BLaER1 treated with 17β-estradiol and CSF1 and Interleukin-3, amounts not matched to agents 10 nM and 100 nM (cell line): Measurements from ENCODE around the gene LY6G6C.

ENCODE experiments used
- H3K27ac ChIP-seq, 11 experiments: shearing (Covaris generic); formaldehyde crosslinking; 2 replicates each; pipeline ENCODE4 v1.8.1; 2022
- H3K27me3 ChIP-seq, 11 experiments: shearing (Covaris generic); formaldehyde crosslinking; 2 replicates each; pipeline ENCODE4 v1.8.1; 2022
- H3K36me3 ChIP-seq, 11 experiments: shearing (Covaris generic); formaldehyde crosslinking; 2 replicates each; pipeline ENCODE4 v1.8.1; 2022
- H3K4me1 ChIP-seq, 10 experiments: shearing (Covaris generic); formaldehyde crosslinking; 2 replicates each; pipeline ENCODE4 v1.8.1; 2022
- H3K4me2 ChIP-seq, 11 experiments: shearing (Covaris generic); formaldehyde crosslinking; 2 replicates each; pipeline ENCODE4 v1.8.1; 2022
- H3K4me3 ChIP-seq, 10 experiments: shearing (Covaris generic); formaldehyde crosslinking; 2 replicates each; pipeline ENCODE4 v1.8.1; 2022
- H3K9ac ChIP-seq, 11 experiments: shearing (Covaris generic); formaldehyde crosslinking; 2 replicates each; pipeline ENCODE4 v1.8.1; 2022
- H3K9me3 ChIP-seq, 11 experiments: shearing (Covaris generic); formaldehyde crosslinking; replicated peaks in 1 of 11; 2 replicates each; pipeline ENCODE4 v1.8.1; 2022
- H4K20me1 ChIP-seq, 11 experiments: shearing (Covaris generic); formaldehyde crosslinking; 2 replicates each; pipeline ENCODE4 v1.8.1; 2022
- Cebpa-rat ChIP-seq, 11 experiments: shearing (Covaris generic); IDR thresholded peaks; 2 replicates each; pipeline ENCODE4 v1.8.1; 2022

Gene LY6G6C

DNA sequence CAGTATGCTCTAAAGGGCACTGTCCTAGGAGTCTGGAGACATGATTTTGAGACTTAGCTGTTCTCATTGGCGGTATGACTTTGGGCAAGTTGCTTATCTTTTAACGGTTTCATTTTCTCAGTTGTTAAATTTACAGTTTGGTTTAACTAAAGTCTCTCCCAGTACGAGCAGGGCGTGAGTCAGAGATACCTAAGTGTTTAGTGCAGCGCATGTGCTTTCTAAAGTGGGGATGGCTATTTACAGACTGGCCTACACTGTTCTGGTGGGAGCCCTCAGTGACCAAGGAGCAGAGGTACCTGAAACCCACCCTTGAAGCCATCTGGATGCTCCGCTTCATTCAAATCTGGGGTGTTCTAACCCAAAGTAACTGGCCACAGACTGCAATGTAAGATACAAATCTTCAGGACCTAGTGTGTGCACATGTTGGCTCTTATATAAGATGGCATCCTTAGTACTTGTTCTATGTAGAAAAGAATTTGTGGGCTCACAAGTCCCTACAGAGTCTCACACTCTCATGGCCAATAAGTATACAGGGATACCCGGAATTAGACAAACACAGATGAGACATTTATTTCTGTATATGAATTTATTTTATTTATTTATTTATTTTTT, 29.0 kb upstream of the LY6G6C start:
- H3K9me3 ChIP-seq, result no peaks in the 10 kb centered on the region
- H3K9ac ChIP-seq, result no peak overlapping the region
- H3K27ac ChIP-seq, result no peak overlapping the region
- no peaks in the 10 kb centered on the region for H3K27me3 ChIP-seq
- H4K20me1 ChIP-seq, result no peaks in the 10 kb centered on the region
- peaks cover 0 to 3% (median 0%) of the 10 kb centered on the region in 10 experiments; a peak in 1 of 20 replicates for H3K4me1 ChIP-seq
- no peak for TF ChIP-seq Cebpa-rat (IDR thresholded peaks at IDR 0.05)
- no peak overlapping the region for H3K4me3 ChIP-seq
- H3K4me2 ChIP-seq, result no peak overlapping the region
- H3K36me3 ChIP-seq, result peaks cover 8 to 64% (median 37%) of the 10 kb centered on the region in 11 experiments; a peak in 18 of 22 replicates

GRCh38 chr6:31749301-31750036, 27.9 kb upstream of the LY6G6C start:
- H3K36me3 ChIP-seq, result peaks cover 8 to 66% (median 37%) of the 10 kb centered on the region in 11 experiments; a peak in 18 of 22 replicates
- no peak for TF ChIP-seq Cebpa-rat (IDR thresholded peaks at IDR 0.05)
- H4K20me1 ChIP-seq, result no peaks in the 10 kb centered on the region
- H3K9ac ChIP-seq, result no peak overlapping the region
- no peak overlapping the region for H3K27ac ChIP-seq
- H3K4me3 ChIP-seq, result no peak overlapping the region
- peaks cover 4 to 13% (median 9%) of the 10 kb centered on the region in 10 experiments for H3K4me1 ChIP-seq
- no peak overlapping the region for H3K4me2 ChIP-seq
- no peaks in the 10 kb centered on the region for H3K9me3 ChIP-seq
- H3K27me3 ChIP-seq, result no peaks in the 10 kb centered on the region

DNA sequence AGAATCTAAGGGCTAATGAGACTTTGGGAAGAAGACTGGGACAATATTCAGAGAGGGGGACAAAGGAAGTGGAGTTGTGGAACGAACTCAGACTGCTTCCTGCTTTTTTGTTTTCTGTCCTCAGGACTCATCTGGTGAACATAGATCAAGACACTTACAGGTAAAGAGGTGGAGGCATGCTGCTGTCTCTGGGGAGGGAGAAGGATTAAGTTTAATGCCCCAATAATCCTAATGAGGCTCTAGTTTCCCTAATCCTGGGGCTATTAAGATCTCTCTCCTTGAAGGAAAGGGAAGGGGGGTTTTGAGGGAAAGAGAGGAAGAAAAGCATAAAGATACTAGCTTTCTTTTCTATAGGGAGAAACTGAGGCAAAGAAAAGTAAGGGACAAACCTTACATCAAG, 22.9 kb upstream of the LY6G6C start:
- H3K9ac ChIP-seq, result peak overlapping the region in 7 of 11 experiments; percentile 6 to 31 (median 22); a peak in 8 of 22 replicates
- H3K36me3 ChIP-seq, result peaks cover 8 to 74% (median 60%) of the 10 kb centered on the region in 11 experiments; a peak in 20 of 22 replicates

DNA sequence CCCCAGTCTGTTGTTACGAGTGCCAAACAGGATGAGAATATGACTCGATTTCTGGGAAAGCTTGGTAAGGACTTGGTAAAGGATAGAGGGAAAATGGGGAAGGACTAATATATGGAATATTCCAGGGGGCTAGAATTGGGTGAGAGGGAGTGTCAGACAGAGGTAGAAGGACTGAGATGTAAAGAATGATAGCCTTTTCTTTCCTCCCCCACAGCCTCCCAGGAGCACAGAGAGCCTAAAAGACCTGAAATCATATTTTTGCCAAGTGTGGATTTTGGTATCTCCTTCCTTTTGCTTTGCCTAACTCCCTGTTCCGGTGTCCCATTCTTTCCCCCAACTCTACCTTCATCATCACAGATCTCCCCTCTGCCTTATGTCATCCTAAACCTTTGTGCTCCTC, 21.3 kb upstream of the LY6G6C start:
- Histone ChIP-seq H3K4me1 (peaks cover 44 to 66% (median 56%) of the 10 kb centered on the region in 10 experiments), H3K9me3 (no peaks in the 10 kb centered on the region), H3K36me3 (peaks cover 7 to 60% (median 49%) of the 10 kb centered on the region in 11 experiments; a peak in 20 of 22 replicates), H3K4me3 (no peak overlapping the region), H3K27me3 (no peaks in the 10 kb centered on the region), H3K27ac (peak overlapping the region in 2 of 11 experiments; percentile 97 to 100; a peak in 3 of 22 replicates), H3K4me2 (0 out of 22 replicates have a peak overlapping the region, but pooled peaks of 3 of the 11 experiments have one; percentile 93 to 100 (median 99)), H3K9ac (no peak overlapping the region), H4K20me1 (no peaks in the 10 kb centered on the region)
- no peak for TF ChIP-seq Cebpa-rat (IDR thresholded peaks at IDR 0.05)

More for the DNA sequence above, 22.9 kb upstream of the LY6G6C start:
- Histone ChIP-seq H3K27me3 (no peaks in the 10 kb centered on the region), H3K27ac (peak overlapping the region in 9 of 11 experiments; percentile 35 to 62 (median 39); a peak in 14 of 22 replicates), H4K20me1 (no peaks in the 10 kb centered on the region), H3K4me2 (peak overlapping the region; percentile 6 to 57 (median 43); a peak in 21 of 22 replicates), H3K9me3 (no peaks in the 10 kb centered on the region), H3K4me1 (peaks cover 30 to 52% (median 42%) of the 10 kb centered on the region in 10 experiments), H3K4me3 (no peak overlapping the region)
- no peak for TF ChIP-seq Cebpa-rat (IDR thresholded peaks at IDR 0.05)

- no peak for TF ChIP-seq Cebpa-rat (IDR thresholded peaks at IDR 0.05)
- Histone ChIP-seq H3K4me1 (peaks cover 53 to 76% (median 66%) of the 10 kb centered on the region in 10 experiments), H3K27ac (peak overlapping the region in 8 of 11 experiments; percentile 96 to 100 (median 98); a peak in 12 of 22 replicates), H3K36me3 (peaks cover 0 to 49% (median 39%) of the 10 kb centered on the region in 11 experiments; a peak in 18 of 22 replicates), H3K4me3 (0 out of 20 replicates have a peak overlapping the region, but pooled peaks of 1 of the 10 experiments have one; percentile 87), H3K9me3 (no peaks in the 10 kb centered on the region), H4K20me1 (no peaks in the 10 kb centered on the region), H3K4me2 (peak overlapping the region; percentile 93 to 100 (median 99); a peak in 21 of 22 replicates), H3K27me3 (no peaks in the 10 kb centered on the region), H3K9ac (peak overlapping the region in 4 of 11 experiments; percentile 2 to 97 (median 88); a peak in 2 of 22 replicates)
These were observed 20.3 kb upstream of the LY6G6C start for GRCh38 chr6:31741815-31742214.

- Histone ChIP-seq H3K9me3 (no peaks in the 10 kb centered on the region), H3K4me2 (peak overlapping the region; percentile 93 to 100 (median 99)), H3K4me1 (peaks cover 56 to 78% (median 69%) of the 10 kb centered on the region in 10 experiments), H3K27ac (peak overlapping the region; percentile 25 to 100 (median 97); a peak in 21 of 22 replicates), H4K20me1 (no peaks in the 10 kb centered on the region), H3K27me3 (no peaks in the 10 kb centered on the region), H3K36me3 (peaks cover 0 to 37% (median 31%) of the 10 kb centered on the region in 11 experiments; a peak in 18 of 22 replicates), H3K9ac (peak overlapping the region; percentile 70 to 97 (median 91)), H3K4me3 (peak overlapping the region; percentile 70 to 98 (median 88))
- peak in 1 of 11 experiments; percentile 10; a peak in 1 of 22 replicates for TF ChIP-seq Cebpa-rat (IDR thresholded peaks at IDR 0.05)
These were observed 19.1 kb upstream of the LY6G6C start for GRCh38 chr6:31740397-31741223.

DNA sequence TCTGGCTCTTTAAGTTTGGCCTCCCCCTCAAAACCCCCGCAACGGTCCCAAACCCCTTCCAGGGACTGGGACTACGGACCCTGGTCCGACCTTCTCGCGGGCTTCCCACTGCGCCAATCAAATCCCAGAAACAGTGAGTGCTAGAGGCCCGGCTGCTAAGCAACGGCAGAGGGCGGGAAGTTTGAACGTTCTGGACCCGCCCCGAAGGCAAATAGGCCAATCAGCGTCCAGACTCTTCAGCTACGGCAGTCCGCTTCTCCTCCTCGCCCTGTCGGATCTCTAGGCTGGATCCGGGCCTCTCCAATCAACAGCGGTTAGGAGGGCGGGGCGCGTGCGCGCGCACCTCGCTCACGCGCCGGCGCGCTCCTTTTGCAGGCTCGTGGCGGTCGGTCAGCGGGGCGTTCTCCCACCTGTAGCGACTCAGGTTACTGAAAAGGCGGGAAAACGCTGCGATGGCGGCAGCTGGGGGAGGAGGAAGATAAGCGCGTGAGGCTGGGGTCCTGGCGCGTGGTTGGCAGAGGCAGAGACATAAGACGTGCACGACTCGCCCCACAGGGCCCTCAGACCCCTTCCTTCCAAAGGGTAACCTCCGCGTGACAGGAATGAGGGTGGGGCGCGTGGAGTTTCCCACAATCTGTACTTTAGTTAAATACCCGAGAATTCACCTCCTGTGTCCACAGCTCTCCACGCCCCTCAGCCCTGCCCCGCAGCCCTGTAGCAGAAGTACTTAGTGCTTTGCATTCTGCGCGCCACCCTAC, 18.3 kb upstream of the LY6G6C start, which contains the start of gene MSH5:
Gene MSH5, plus strand, starts transcription at position 367 of the 758 bp plus-strand sequence. CDS start 462 bp downstream, outside the sequence.
- Histone ChIP-seq H3K27ac (peak within 1 kb of the TSS; percentile 81 to 100 (median 97); a peak in 21 of 22 replicates), H3K4me2 (peak within 1 kb of the TSS; percentile 93 to 100 (median 99)), H4K20me1 (peaks cover 0 to 3% (median 0%) of the 10 kb centered on the region in 11 experiments; a peak in 3 of 22 replicates), H3K4me1 (peaks cover 56 to 70% (median 63%) of the 10 kb centered on the region in 10 experiments), H3K4me3 (peak within 1 kb of the TSS; percentile 75 to 98 (median 88)), H3K36me3 (peaks cover 0 to 37% (median 31%) of the 10 kb centered on the region in 11 experiments; a peak in 18 of 22 replicates), H3K9ac (peak within 1 kb of the TSS; percentile 88 to 97 (median 92)), H3K27me3 (no peaks in the 10 kb centered on the region), H3K9me3 (no peaks in the 10 kb centered on the region)
- TF ChIP-seq Cebpa-rat (IDR thresholded peaks at IDR 0.05), result no peak
